Endodermal cell (in vitro differentiated cells): Measurements from ENCODE around the gene WFDC5. TPM values are rescaled to one million over a fixed set of nuclear protein-coding genes. Genes with fewer than 3 reads are reported as not detected.

ENCODE experiments used
- DNase-seq: peaks from one replicate; pipeline ENCODE4 v3.0.0-alpha.2; 2017
- H3K27ac ChIP-seq: 2 replicates; pipeline ENCODE4 v1.5.1; 2013; ENCODE audit warnings: mild to moderate bottlenecking, low read depth, low read length, moderate library complexity
- H3K27me3 ChIP-seq: 2 replicates; pipeline ENCODE4 v1.6.1; 2013; ENCODE audit warnings: mild to moderate bottlenecking, low read length, moderate library complexity; ENCODE audit not compliant: insufficient read depth, control insufficient read depth, poor library complexity, severe bottlenecking
- H3K36me3 ChIP-seq: 2 replicates; pipeline ENCODE4 v1.7.0; 2013; ENCODE audit warnings: mild to moderate bottlenecking, low read length, moderate library complexity; ENCODE audit not compliant: control insufficient read depth, insufficient read depth
- H3K4me1 ChIP-seq: one replicate; pipeline ENCODE4 v1.7.0; 2013; ENCODE audit warnings: low read length; ENCODE audit not compliant: control insufficient read depth, insufficient read depth
- H3K4me3 ChIP-seq: 2 replicates; pipeline ENCODE4 v1.5.1; 2013; ENCODE audit warnings: mild to moderate bottlenecking, low read length, moderate library complexity
- H3K9ac ChIP-seq: 2 replicates; pipeline ENCODE4 v1.6.1; 2013; ENCODE audit warnings: mild to moderate bottlenecking, low read length, moderate library complexity; ENCODE audit not compliant: poor library complexity, severe bottlenecking; ENCODE audit errors: extremely low read depth
- H3K9me3 ChIP-seq: 2 replicates; pipeline ENCODE4 v1.6.1; 2013; ENCODE audit warnings: mild to moderate bottlenecking, low read length, moderate library complexity; ENCODE audit not compliant: control insufficient read depth
- H3K27ac Mint-ChIP-seq: 2 replicates; pipeline ENCODE4 v1.8.0; 2020; ENCODE audit warnings: mixed read lengths
- H3K27me3 Mint-ChIP-seq: 2 replicates; pipeline ENCODE4 v1.8.0; 2021; ENCODE audit warnings: mild to moderate bottlenecking, mixed read lengths; ENCODE audit not compliant: insufficient read depth
- H3K36me3 Mint-ChIP-seq: 2 replicates; pipeline ENCODE4 v1.8.0; 2020; ENCODE audit warnings: low read depth, mixed read lengths
- H3K4me1 Mint-ChIP-seq: 2 replicates; pipeline ENCODE4 v1.8.0; 2020; ENCODE audit warnings: mixed read lengths
- H3K4me3 Mint-ChIP-seq: 2 replicates; pipeline ENCODE4 v1.8.0; 2020; ENCODE audit warnings: mild to moderate bottlenecking, moderate library complexity, mixed read lengths
- H3K9me3 Mint-ChIP-seq: 2 replicates; pipeline ENCODE4 v1.8.0; 2020; ENCODE audit warnings: mild to moderate bottlenecking, mixed read lengths
- WGBS, 2 experiments: methylation state at CpG; one replicate each; pipeline versions ENCODE4 v1.1.5 to v1.1.7; 2013; ENCODE audit warnings: missing lambda C conversion rate in 2 of 2, mixed read lengths in 1 of 2; ENCODE audit not compliant: insufficient coverage in 1 of 2, insufficient read length in 1 of 2; 5-methylcytosine and 5-hydroxymethylcytosine counted together
- total RNA-seq, 2 donors: library from RNA; stranded (reverse); fragmentation: NEBNext Ultra II Directional in 1 of 2; extraction: Animal tissue kit (Norgen Biotek cat#: 25700) in 1 of 2; gene quantifications; 2 replicates in 1 of 2; 3 replicates in 1 of 2; pipeline ENCODE4 v1.2.1, GENCODE V29; 2021
- TF ChIP-seq, protein P1 (sequence below): fragments of 200-600 bp; sonication (generic); conservative IDR thresholded peaks from 2 replicates; pipeline ENCODE4 v1.5.0; 2021; ENCODE audit warnings: antibody characterized with exemption, mild to moderate bottlenecking

The WFDC5 gene
- total RNA-seq, 2 donors from 2014 or later, result not detected

DNA sequence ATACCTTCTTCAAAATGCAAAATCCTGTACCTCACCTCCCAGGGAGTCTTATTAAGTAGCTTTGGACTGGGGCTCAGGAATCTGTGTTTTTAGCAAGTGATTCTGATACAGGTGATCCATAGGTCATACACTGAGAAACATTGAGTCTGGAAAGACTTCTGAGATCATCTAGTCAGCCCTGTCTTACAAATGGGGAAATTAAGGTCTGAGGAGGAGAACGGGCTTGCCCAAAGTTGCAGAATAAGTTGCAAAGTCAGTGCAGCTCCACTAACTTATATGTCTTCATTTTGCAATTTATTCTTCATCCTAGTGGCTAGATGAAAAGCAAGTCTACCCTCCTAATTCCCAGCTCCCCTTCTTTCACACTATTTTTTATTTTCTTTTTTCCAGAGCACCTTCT lies 42.9 kb downstream of the WFDC5 start:
- H3K9me3 ChIP-seq, result no peaks in the 10 kb centered on the region
- H3K36me3 Mint-ChIP-seq, result peaks cover 16% of the 10 kb centered on the region
- H3K27ac Mint-ChIP-seq, result no peak overlapping the region
- TF ChIP-seq, protein P1, sequence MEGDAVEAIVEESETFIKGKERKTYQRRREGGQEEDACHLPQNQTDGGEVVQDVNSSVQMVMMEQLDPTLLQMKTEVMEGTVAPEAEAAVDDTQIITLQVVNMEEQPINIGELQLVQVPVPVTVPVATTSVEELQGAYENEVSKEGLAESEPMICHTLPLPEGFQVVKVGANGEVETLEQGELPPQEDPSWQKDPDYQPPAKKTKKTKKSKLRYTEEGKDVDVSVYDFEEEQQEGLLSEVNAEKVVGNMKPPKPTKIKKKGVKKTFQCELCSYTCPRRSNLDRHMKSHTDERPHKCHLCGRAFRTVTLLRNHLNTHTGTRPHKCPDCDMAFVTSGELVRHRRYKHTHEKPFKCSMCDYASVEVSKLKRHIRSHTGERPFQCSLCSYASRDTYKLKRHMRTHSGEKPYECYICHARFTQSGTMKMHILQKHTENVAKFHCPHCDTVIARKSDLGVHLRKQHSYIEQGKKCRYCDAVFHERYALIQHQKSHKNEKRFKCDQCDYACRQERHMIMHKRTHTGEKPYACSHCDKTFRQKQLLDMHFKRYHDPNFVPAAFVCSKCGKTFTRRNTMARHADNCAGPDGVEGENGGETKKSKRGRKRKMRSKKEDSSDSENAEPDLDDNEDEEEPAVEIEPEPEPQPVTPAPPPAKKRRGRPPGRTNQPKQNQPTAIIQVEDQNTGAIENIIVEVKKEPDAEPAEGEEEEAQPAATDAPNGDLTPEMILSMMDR, result no peak
- no peaks in the 10 kb centered on the region for H3K27me3 Mint-ChIP-seq
- H3K4me1 Mint-ChIP-seq, result peaks cover 3% of the 10 kb centered on the region
- peaks cover 24% of the 10 kb centered on the region for H3K36me3 ChIP-seq
- H3K27me3 ChIP-seq, result no peaks in the 10 kb centered on the region
- 100% methylated on average over 1 of the region's 1 CpG; no CpG with 5 or more reads in 1 of the 2 experiments for WGBS, 2 experiments
- no peak overlapping the region for H3K4me3 ChIP-seq
- no peak overlapping the region for H3K9ac ChIP-seq
- no peak overlapping the region for H3K27ac ChIP-seq
- no peak for DNase-seq
- no peaks in the 10 kb centered on the region for H3K9me3 Mint-ChIP-seq
- H3K4me1 ChIP-seq, result no peaks in the 10 kb centered on the region
- H3K4me3 Mint-ChIP-seq, result no peak overlapping the region

DNA sequence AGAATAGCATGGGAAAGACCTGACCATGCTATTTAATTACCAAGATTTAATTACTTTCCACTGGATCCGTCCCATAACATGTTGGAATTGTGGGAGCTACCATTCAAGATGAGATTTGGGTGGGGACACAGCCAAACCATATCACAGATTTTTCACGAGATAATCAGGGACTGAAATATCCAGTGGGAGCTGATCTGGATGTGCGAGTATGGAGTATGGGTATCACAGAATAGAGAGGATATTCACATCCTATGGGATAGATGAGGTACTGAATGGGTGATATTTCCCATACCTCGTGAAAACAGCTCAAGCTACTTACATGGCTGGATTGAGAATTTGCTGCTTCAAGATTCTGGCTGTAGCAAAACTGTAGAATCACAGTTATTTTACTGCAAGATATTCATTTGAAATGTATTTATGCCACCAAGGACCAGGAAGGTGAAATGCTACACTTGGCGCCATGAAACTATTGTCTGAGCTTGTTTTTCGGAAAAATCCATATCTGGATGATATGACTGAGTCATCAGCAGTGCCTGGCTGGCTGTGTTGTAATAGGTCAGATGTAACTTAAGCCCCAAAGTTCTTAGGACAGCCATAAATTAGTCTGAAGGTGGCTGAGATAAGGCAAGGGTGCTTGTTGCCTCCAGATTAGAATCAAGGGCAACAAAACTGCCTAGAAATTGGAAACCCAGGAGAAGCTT lies 43.9 kb downstream of the WFDC5 start:
- 94 to 96% methylated on average over 6 of the region's 6 CpGs for WGBS, 2 experiments
- H3K36me3 ChIP-seq, result peaks cover 14% of the 10 kb centered on the region
- no peak overlapping the region for H3K27ac ChIP-seq
- no peaks in the 10 kb centered on the region for H3K9me3 ChIP-seq
- no peaks in the 10 kb centered on the region for H3K27me3 Mint-ChIP-seq
- no peak overlapping the region for H3K4me3 Mint-ChIP-seq
- no peaks in the 10 kb centered on the region for H3K27me3 ChIP-seq
- TF ChIP-seq, protein P1, result no peak
- H3K9ac ChIP-seq, result no peak overlapping the region
- H3K4me3 ChIP-seq, result no peak overlapping the region
- no peaks in the 10 kb centered on the region for H3K4me1 ChIP-seq
- no peaks in the 10 kb centered on the region for H3K4me1 Mint-ChIP-seq
- DNase-seq, result no peak
- no peaks in the 10 kb centered on the region for H3K9me3 Mint-ChIP-seq
- no peak overlapping the region for H3K27ac Mint-ChIP-seq
- H3K36me3 Mint-ChIP-seq, result peaks cover 11% of the 10 kb centered on the region

DNA sequence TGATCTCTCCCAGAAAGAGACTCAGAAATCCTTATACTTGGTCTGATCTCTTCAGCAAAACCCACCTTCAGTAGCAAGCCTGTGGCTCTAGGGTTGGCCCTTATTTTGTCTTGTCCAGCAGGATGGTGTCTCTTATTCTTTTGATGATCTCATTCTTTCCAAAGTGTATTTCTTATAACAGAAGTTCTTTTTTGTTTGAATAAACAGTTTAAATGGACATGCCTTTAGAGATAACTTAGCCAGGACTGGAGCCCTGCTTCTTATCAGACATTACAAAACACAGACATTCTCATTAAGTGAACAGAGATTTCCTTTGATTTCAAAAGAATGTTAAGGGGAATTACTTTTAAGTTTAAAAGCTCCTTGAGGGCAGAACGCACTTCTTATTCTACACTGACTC lies 45.7 kb downstream of the WFDC5 start:
- no peaks in the 10 kb centered on the region for H3K4me1 Mint-ChIP-seq
- H3K9me3 ChIP-seq, result no peaks in the 10 kb centered on the region
- 83% methylated on average over 1 of the region's 1 CpG; no CpG with 5 or more reads in 1 of the 2 experiments for WGBS, 2 experiments
- no peaks in the 10 kb centered on the region for H3K27me3 ChIP-seq
- H3K36me3 ChIP-seq, result no peaks in the 10 kb centered on the region
- H3K9me3 Mint-ChIP-seq, result no peaks in the 10 kb centered on the region
- peaks cover 18% of the 10 kb centered on the region for H3K36me3 Mint-ChIP-seq
- no peaks in the 10 kb centered on the region for H3K4me1 ChIP-seq
- no peak overlapping the region for H3K4me3 ChIP-seq
- no peak overlapping the region for H3K4me3 Mint-ChIP-seq
- H3K27ac ChIP-seq, result no peak overlapping the region
- no peak for DNase-seq
- no peaks in the 10 kb centered on the region for H3K27me3 Mint-ChIP-seq
- no peak overlapping the region for H3K27ac Mint-ChIP-seq
- no peak overlapping the region for H3K9ac ChIP-seq
- TF ChIP-seq, protein P1, result no peak
